Measurements from ENCODE around the gene SKI. TPM values are rescaled to one million over a fixed set of nuclear protein-coding genes. Genes with fewer than 3 reads are reported as not detected.

Gene SKI
- polyA plus RNA-seq, 3 donors = 0.20 to 6.6 (median 0.25) TPM

DNA sequence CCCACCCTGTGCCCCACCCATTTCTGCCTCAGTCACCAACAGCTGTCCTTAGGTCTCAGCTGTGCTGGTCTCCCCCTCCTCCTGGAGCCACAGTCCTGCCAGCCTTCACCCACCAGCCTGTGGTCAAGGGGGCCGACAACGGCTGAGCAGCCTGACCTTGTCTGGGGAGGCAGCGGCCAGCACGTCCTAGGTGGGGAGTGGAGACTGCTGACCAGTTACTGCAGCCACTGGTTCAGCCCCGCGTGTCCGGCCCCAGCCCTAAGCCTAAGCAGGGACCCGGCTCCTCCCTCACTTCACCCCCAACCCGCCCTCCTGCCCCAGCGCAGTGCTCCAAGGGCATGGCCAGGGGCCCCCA, 84.0 kb downstream of the SKI start:
- no peak overlapping the region for H3K4me3 ChIP-seq (replicated peaks in 1 of 3; ENCODE audit: low read depth in 2 of 3, low read length in 3 of 3)
- H3K27me3 Mint-ChIP-seq (ENCODE audit: low read depth in 3 of 3) = peaks cover 10 to 50% (median 24%) of the 10 kb centered on the region in 3 donors
- peak overlapping the region; percentile 1 for H3K9ac ChIP-seq (ENCODE audit: insufficient read depth, low read length, poor library complexity, severe bottlenecking)
- no peak overlapping the region for H3K27ac ChIP-seq (ENCODE audit: low read depth in 1 of 2, low read length in 2 of 2)
- H3K27ac Mint-ChIP-seq = no peak overlapping the region
- peaks cover 15 to 23% of the 10 kb centered on the region in 2 donors for H3K4me1 ChIP-seq (ENCODE audit: control insufficient read depth in 1 of 2, insufficient read depth in 2 of 2, low read length in 2 of 2)
- peaks cover 20 to 22% of the 10 kb centered on the region in 2 donors for H3K36me3 ChIP-seq (replicated peaks in 1 of 2; ENCODE audit: control insufficient read depth in 1 of 2, insufficient read depth in 2 of 2, low read length in 2 of 2)
- no peak for TF ChIP-seq CTCF (IDR thresholded peaks at IDR 0.05)
- peaks cover 0 to 3% (median 0%) of the 10 kb centered on the region in 7 donors for H3K9me3 Mint-ChIP-seq
- no peaks in the 10 kb centered on the region for H3K79me2 ChIP-seq (ENCODE audit: insufficient read depth, low read length)
- peaks cover 24 to 25% of the 10 kb centered on the region in 2 donors for H3K36me3 Mint-ChIP-seq
- peaks cover 4% of the 10 kb centered on the region for H3K4me1 Mint-ChIP-seq
- H3K9me3 ChIP-seq (replicated peaks in 1 of 2; ENCODE audit: control insufficient read depth in 1 of 2, insufficient read depth in 1 of 2, low read length in 2 of 2) = no peaks in the 10 kb centered on the region
- no peak overlapping the region for H3K4me2 ChIP-seq (replicated peaks; ENCODE audit: extremely low read depth, low read length, poor library complexity, severe bottlenecking)
- 100% methylated on average over 1 of the region's 10 CpGs for WGBS (ENCODE audit: insufficient coverage)
- H3K4me3 Mint-ChIP-seq = no peak overlapping the region
- H2AFZ ChIP-seq (ENCODE audit: insufficient read depth, low read depth, low read length, poor library complexity, severe bottlenecking) = no peak overlapping the region
- peaks cover 41% of the 10 kb centered on the region for H4K20me1 ChIP-seq (ENCODE audit: insufficient read depth, low read length)
- peaks cover 5 to 43% of the 10 kb centered on the region in 2 donors for H3K27me3 ChIP-seq (ENCODE audit: control insufficient read depth in 2 of 2, insufficient read depth in 2 of 2, low read length in 2 of 2)
- intact Hi-C loops (cut with micrococcal nuclease) = loop anchor here (5.0 to 10.0 kb wide), 2 partner anchors 115 to 117 kb away; partner anchors contain the start of gene FAAP20 (in 1 of the 2)
- DNase-seq = no peak

DNA sequence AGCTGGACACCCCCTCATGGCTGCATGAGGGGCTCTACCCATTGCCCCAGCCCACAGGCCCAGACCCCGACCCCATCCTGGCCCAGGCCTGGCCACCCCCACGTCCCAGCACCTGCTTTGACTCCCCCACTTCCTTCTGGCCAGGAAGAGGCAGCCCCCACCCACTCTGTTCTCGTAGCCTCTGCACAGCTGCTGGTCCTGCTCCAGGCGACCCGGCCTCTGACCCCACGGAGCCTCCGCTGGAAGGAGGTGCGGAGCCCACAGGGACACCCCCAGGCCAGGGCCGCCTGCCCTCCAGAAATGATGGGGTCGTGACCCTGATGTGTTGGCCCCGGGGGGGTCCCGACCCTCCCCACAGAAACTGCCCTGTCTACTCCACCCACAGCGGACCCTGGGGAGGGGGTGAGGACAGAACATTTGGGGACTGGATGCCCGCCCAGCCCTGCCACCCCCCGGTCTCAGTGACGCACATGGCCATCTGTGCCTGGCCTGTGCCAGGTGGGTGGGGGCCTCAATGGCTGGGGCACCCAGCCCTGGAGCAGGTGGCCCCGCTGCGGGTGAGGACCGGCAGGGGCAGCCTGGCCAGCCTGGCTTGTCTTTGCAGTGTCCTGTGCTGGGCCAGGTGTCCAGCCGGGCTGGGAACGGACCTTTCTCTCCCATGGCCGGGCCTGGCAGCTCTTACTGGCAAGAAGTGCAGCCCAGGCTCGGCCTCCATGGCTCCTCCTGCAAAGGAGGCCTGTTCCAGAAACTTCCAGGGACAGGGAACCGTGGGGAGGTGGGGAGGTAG, 84.6 kb downstream of the SKI start:
- no peak for TF ChIP-seq CTCF (IDR thresholded peaks at IDR 0.05)
- H3K27me3 ChIP-seq (ENCODE audit: control insufficient read depth in 2 of 2, insufficient read depth in 2 of 2, low read length in 2 of 2) = peaks cover 5 to 43% of the 10 kb centered on the region in 2 donors
- H3K4me1 ChIP-seq (ENCODE audit: control insufficient read depth in 1 of 2, insufficient read depth in 2 of 2, low read length in 2 of 2) = peaks cover 15 to 23% of the 10 kb centered on the region in 2 donors
- Mint-ChIP-seq H3K4me1 (peaks cover 4% of the 10 kb centered on the region), H3K4me3 (no peak overlapping the region), H3K27me3 (ENCODE audit: low read depth in 3 of 3) (peaks cover 12 to 50% (median 25%) of the 10 kb centered on the region in 3 donors), H3K36me3 (peaks cover 18 to 19% of the 10 kb centered on the region in 2 donors), H3K27ac (no peak overlapping the region), H3K9me3 (peaks cover 0 to under 1% (median 0%) of the 10 kb centered on the region in 7 donors)
- peaks cover 14 to 16% of the 10 kb centered on the region in 2 donors for H3K36me3 ChIP-seq (replicated peaks in 1 of 2; ENCODE audit: control insufficient read depth in 1 of 2, insufficient read depth in 2 of 2, low read length in 2 of 2)
- H4K20me1 ChIP-seq (ENCODE audit: insufficient read depth, low read length) = peaks cover 41% of the 10 kb centered on the region
- DNase-seq = no peak
- no peaks in the 10 kb centered on the region for H3K79me2 ChIP-seq (ENCODE audit: insufficient read depth, low read length)
- no peaks in the 10 kb centered on the region for H3K9me3 ChIP-seq (replicated peaks in 1 of 2; ENCODE audit: control insufficient read depth in 1 of 2, insufficient read depth in 1 of 2, low read length in 2 of 2)
- no peak overlapping the region for H3K4me2 ChIP-seq (replicated peaks; ENCODE audit: extremely low read depth, low read length, poor library complexity, severe bottlenecking)
- WGBS (ENCODE audit: insufficient coverage) = 72% methylated on average over 15 of the region's 24 CpGs
- no peak overlapping the region for H3K27ac ChIP-seq (ENCODE audit: low read depth in 1 of 2, low read length in 2 of 2)
- peak overlapping the region; percentile 1 for H3K9ac ChIP-seq (ENCODE audit: insufficient read depth, low read length, poor library complexity, severe bottlenecking)
- intact Hi-C loops (cut with micrococcal nuclease) = loop anchor here (5.0 to 10.0 kb wide), 2 partner anchors 115 to 118 kb away; partner anchors contain the start of gene FAAP20 (in 1 of the 2)
- H3K4me3 ChIP-seq (replicated peaks in 1 of 3; ENCODE audit: low read depth in 2 of 3, low read length in 3 of 3) = no peak overlapping the region
- no peak overlapping the region for H2AFZ ChIP-seq (ENCODE audit: insufficient read depth, low read depth, low read length, poor library complexity, severe bottlenecking)

Data from CD14-positive monocyte (primary cell).